CD4-positive, alpha-beta T cell treated with Interleukin-12 subunit alpha and Interleukin-12 subunit beta, for 1 hour (primary cell): ENCODE measurements around the gene GMNN.
"Not testable (repeated sequence)": the region's sequence is repeated elsewhere in the genome, so short reads cannot be mapped to it uniquely, and the experiment has no call there.

ENCODE experiments used
- DNase-seq: peaks from one replicate; pipeline ENCODE4 v3.0.0-alpha.2; 2020

Gene GMNN

DNA sequence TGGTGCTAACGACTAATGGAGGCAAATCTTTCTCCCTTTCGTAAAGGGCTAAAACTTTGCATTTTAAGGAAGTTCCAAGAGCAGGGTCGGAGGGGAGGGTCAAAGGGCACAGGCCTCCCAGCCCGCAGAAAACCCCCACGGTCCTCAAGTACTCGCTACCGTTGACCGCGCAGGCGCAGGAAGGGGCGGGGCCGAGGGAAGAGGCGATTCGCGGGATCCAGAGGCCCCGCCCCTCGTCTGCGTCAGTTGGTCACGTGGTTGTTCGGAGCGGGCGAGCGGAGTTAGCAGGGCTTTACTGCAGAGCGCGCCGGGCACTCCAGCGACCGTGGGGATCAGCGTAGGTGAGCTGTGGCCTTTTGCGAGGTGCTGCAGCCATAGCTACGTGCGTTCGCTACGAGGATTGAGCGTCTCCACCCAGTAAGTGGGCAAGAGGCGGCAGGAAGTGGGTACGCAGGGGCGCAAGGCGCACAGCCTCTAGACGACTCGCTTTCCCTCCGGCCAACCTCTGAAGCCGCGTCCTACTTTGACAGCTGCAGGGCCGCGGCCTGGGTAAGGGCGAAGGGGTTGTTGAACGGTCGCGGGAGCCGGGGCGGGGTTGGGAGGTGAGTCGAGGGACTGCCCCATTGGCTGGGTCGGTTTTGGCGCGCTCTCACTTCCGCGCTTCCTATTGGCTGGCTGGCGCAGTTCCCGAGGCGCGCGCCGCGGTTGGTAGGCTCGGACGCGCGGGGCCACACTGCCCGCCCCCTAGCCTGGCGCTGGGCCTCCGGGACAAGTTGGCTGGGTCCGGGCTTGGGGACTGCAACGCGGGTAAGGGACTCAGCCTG, at the start of gene GMNN:
Gene GMNN, plus strand, starts transcription at position 242 of the 824 bp plus-strand sequence. CDS start 2,310 bp downstream, outside the sequence.
- peak; percentile 97 for DNase-seq

DNA sequence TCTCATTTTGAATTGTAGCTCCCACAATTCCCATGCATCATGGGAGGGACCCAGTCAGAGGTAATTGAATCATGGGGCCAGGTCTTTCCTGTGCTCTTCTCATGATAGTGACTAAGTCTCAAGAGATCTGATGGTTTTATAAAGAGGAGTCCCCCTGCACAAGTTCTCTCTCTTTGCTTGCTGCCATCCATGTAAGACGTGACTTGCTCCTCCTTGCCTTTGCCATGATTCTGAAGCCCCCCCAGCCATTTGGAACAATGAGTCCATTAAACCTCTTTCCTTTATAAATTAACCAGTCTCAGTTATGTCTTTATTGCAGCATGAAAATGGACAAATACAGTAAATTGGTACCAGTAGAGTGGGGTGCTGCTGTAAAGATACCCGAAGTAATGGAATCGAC, 44.1 kb upstream of the GMNN start:
- DNase-seq: not testable (repeated sequence)

DNA sequence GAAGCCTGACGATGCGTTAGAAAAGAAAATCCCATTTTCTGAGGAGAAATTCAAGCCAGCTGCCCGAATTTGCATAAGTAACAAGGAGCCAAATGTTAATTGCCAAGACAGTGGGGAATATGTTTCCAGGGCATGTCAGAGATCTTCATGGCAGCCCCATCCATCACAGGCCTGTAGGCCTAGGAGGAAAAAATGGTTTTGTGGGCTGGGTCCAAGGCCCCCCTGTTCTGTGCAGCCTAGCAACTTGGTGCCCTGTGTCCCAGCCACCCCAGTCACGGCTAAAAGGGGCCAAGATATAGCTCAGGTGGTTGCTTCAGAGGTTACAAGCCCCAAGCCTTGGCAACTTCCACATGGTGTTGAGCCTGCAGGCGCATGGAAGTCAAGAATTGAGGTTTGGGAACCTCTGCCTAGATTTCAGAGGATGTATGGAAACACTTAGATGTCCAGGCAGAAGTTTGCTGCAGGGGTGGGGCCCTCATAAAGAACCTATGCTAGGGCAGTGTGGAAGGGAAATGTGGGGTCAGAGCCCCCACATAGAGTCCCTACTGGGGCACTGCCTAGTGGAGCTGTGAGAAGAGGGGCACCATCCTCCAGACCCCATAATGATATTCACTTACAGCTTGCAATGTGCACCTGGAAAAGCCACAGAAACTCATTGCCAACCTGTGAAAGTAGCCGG, 43.1 kb upstream of the GMNN start:
- not testable (repeated sequence) for DNase-seq

GRCh38 chr6:24734166-24734565, 40.6 kb upstream of the GMNN start:
- DNase-seq: no peak

DNA sequence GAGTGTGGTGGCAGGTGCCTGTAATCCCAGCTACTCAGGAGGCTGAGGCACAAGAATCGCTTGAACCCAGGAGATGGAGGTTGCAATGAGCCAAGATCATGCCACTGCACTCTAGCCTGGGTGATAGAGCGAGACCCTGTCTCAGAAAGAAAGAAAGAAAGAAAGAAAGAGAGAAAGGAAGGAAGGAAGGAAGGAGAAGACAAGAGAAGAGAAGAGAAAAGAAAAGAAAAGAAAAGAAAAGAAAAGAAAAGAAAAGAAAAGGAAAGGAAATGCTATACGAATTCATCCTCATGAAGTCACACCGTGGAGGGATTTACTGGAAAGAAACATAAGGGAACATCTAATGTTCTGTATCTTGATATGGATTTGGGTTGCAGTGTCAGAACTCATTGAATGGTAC, 40.0 kb upstream of the GMNN start:
- DNase-seq: not testable (repeated sequence)

GRCh38 chr6:24738741-24739140, 36.0 kb upstream of the GMNN start:
- DNase-seq: no peak

GRCh38 chr6:24740861-24741260, 33.9 kb upstream of the GMNN start:
- DNase-seq: no peak

- DNase-seq: no peak
Measured at GRCh38 chr6:24742216-24742738, 32.5 kb upstream of the GMNN start.

GRCh38 chr6:24743265-24743943, 31.3 kb upstream of the GMNN start:
- no peak for DNase-seq

GRCh38 chr6:24743944-24744335, 30.8 kb upstream of the GMNN start:
- DNase-seq: no peak

- no peak for DNase-seq
Measured at GRCh38 chr6:24744911-24745310, 29.8 kb upstream of the GMNN start.

- DNase-seq: no peak
Measured at GRCh38 chr6:24749297-24749696, 25.4 kb upstream of the GMNN start.

GRCh38 chr6:24750878-24751277, 23.9 kb upstream of the GMNN start:
- DNase-seq: not testable (repeated sequence)

DNA sequence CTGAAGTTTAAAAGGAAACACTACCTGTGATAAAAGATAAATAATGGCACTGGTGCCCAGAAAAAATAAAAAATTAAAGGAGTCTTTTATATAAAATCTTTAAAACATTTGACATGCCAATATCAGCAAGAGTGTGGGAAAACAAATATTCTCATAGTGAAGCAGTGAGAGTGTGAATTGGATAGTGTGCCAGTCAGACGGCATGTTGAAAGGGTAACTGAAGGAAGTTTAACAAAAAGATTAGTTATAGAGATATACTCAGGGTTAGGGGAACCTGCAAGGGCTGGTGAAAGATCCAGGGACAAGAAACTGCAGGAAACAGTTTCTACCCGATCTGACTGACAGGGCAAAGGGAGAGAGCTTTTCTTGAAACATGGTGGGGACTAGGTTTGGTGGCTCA, 22.2 kb upstream of the GMNN start:
- no peak for DNase-seq

GRCh38 chr6:24752917-24753492, 21.7 kb upstream of the GMNN start:
- no peak for DNase-seq

GRCh38 chr6:24753545-24753944, 21.2 kb upstream of the GMNN start:
- DNase-seq: no peak

GRCh38 chr6:24754378-24754777, 20.4 kb upstream of the GMNN start:
- DNase-seq: not testable (repeated sequence)

DNA sequence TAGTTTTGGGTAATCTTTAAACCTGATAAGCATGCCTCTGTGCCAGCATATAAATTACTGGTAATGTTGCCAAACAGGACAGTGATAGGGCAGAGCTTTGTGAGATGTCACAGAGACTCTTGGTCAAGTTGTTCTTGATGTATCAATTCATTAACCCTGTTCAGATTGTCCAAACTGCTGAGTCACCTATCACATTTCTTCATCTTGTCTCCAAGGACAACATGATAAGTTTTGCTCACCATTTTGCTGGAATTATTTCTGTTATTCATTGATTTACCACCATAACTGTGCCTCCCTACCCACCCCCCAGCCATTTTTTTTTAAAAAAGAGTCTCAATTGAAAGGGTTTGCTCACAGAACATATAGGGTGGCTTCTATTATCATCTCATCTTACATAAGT, 19.5 kb upstream of the GMNN start:
- no peak for DNase-seq

GRCh38 chr6:24757611-24758010, 17.1 kb upstream of the GMNN start:
- no peak for DNase-seq

DNA sequence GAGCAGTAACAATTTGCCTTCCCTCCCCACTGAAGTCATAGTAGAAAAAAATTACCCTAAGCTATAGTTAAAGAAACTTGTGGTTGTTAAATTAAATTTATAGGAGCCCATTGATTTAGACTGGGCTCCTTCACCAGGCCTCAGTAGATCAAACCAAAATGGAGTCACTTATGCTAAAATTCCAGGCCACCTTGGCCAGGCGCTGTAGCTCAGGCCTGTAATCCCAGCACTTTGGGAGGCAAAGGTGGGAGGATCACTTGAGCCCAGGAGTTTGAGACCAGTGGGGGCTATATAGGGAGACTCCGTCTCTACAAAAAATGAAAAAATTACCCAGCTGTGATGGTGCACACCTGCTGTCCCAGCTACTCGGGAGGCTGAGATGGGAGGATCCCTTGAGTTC, 15.0 kb upstream of the GMNN start:
- DNase-seq: no peak

DNA sequence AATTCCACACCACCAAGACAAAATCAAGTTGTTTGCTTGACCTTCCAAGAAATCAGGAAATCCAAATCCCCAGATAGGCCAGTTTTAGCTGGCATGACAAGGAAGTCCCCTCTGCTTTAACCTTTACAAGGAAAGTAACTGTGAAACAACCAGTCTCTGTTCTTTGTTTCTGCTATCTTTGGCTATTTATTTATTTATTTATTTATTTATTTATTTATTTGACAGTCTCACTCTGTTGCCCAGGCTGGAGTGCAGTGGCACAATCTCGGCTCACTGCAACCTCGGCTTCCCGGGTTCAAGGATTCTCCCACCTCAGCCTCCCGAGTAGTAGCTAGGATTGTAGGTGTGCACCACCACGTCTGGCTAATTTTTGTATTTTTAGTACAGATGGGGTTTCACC, 14.5 kb upstream of the GMNN start:
- no peak for DNase-seq

DNA sequence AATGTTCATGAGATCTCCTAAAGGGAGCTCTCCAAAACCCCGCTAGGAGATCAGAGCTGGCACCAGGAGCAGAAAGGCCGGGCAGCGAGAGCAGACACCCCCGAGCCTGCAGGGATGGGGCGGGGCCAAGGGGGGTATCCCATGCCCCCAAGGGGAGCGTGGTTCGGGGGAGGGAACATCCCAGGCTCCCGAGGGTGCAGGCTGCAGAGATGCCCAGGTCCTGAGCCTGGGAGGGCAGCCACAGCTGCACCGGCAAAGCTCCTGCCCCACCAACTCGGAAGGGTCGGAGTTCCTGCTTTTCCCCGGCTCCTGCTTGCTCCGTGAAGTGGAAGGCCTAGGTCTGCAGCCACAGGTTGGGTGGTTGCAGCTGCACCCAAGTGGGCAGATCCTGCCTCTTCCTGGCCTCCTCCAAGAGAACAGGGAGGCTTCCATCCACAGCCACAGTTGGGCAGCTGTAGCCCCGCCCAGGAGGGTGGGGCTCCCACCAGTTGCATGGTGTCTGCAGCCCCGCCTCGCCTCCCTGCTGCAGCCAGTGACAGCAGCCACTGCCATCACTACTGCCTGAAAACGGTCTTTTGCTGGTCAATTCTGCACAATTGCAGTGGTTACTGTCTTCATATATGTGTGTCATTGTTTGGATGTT, 13.4 kb upstream of the GMNN start:
- DNase-seq: no peak

DNA sequence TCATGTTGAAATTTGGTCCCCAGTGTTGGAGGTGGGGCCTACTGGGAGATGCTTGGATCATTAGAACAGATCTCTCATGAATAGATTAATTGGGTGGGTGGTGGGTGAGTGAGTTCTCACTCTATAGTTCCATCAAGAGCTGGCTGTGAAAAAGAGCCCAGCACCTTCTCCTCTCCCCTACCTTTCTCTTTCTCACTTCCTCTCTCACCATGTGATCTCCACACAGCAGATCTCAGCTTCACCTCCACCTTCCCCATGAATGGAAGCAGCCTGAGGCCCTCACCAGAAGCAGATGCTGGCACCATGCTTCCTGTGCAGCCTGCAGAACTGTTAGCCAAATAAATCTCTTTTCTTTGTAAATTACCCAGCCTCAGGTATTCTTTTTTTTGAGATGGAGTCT, 12.9 kb upstream of the GMNN start:
- DNase-seq: no peak
